ENCODE data around the gene GABRG3.
A peak's percentile ranks its signal among the peaks of the same experiment; 100 is the strongest.

Gene GABRG3

GRCh38 chr15:27564656-27565055 lies 593.7 kb downstream of the GABRG3 start:
- no peak overlapping the region for H3K4me3 ChIP-seq (ENCODE audit: low read depth, low read length)
- DNase-seq (ENCODE audit: low read depth), result no peak

- DNase-seq (ENCODE audit: low read depth), result no peak
- no peak overlapping the region for H3K4me3 ChIP-seq (ENCODE audit: low read depth, low read length)
Measured at GRCh38 chr15:27570746-27571145, 599.8 kb downstream of the GABRG3 start.

GRCh38 chr15:27573805-27574485 lies 603.0 kb downstream of the GABRG3 start:
- DNase-seq (ENCODE audit: low read depth), result no peak
- H3K4me3 ChIP-seq (ENCODE audit: low read depth, low read length), result no peak overlapping the region

GRCh38 chr15:27574541-27575054 lies 603.6 kb downstream of the GABRG3 start:
- no peak for DNase-seq (ENCODE audit: low read depth)
- no peak overlapping the region for H3K4me3 ChIP-seq (ENCODE audit: low read depth, low read length)

GRCh38 chr15:27575521-27575920 lies 604.5 kb downstream of the GABRG3 start:
- no peak overlapping the region for H3K4me3 ChIP-seq (ENCODE audit: low read depth, low read length)
- DNase-seq (ENCODE audit: low read depth), result no peak

- no peak overlapping the region for H3K4me3 ChIP-seq (ENCODE audit: low read depth, low read length)
- no peak for DNase-seq (ENCODE audit: low read depth)
Measured at GRCh38 chr15:27576576-27576975, 605.6 kb downstream of the GABRG3 start.

GRCh38 chr15:27579738-27580137 lies 608.8 kb downstream of the GABRG3 start:
- no peak overlapping the region for H3K4me3 ChIP-seq (ENCODE audit: low read depth, low read length)
- no peak for DNase-seq (ENCODE audit: low read depth)

- DNase-seq (ENCODE audit: low read depth), result peak; percentile 18
- no peak overlapping the region for H3K4me3 ChIP-seq (ENCODE audit: low read depth, low read length)
Measured at GRCh38 chr15:27582726-27583410, 611.9 kb downstream of the GABRG3 start.

GRCh38 chr15:27583651-27584050 lies 612.7 kb downstream of the GABRG3 start:
- H3K4me3 ChIP-seq (ENCODE audit: low read depth, low read length), result no peak overlapping the region
- DNase-seq (ENCODE audit: low read depth), result no peak

GRCh38 chr15:27585041-27585640 lies 614.2 kb downstream of the GABRG3 start:
- no peak overlapping the region for H3K4me3 ChIP-seq (ENCODE audit: low read depth, low read length)

GRCh38 chr15:27587810-27588209 lies 616.8 kb downstream of the GABRG3 start:
- no peak for DNase-seq (ENCODE audit: low read depth)
- H3K4me3 ChIP-seq (ENCODE audit: low read depth, low read length), result no peak overlapping the region

More at GRCh38 chr15:27585041-27585640, 614.2 kb downstream of the GABRG3 start:
- DNase-seq (ENCODE audit: low read depth), result no peak

GRCh38 chr15:27589260-27589659 lies 618.3 kb downstream of the GABRG3 start:
- no peak overlapping the region for H3K4me3 ChIP-seq (ENCODE audit: low read depth, low read length)
- no peak for DNase-seq (ENCODE audit: low read depth)

GRCh38 chr15:27589782-27590181 lies 618.8 kb downstream of the GABRG3 start:
- no peak overlapping the region for H3K4me3 ChIP-seq (ENCODE audit: low read depth, low read length)
- DNase-seq (ENCODE audit: low read depth), result no peak

Measured in skeletal muscle cell (primary cell).